SK-N-DZ (cell line): ENCODE data around the gene PROCR.
"Not testable (repeated sequence)": the region's sequence is repeated elsewhere in the genome, so short reads cannot be mapped to it uniquely, and the experiment has no call there.

Source experiments
- DNase-seq: peaks from one replicate; pipeline ENCODE4 v3.0.0-alpha.2; 2015; ENCODE audit warnings: low spot score

The PROCR gene

DNA sequence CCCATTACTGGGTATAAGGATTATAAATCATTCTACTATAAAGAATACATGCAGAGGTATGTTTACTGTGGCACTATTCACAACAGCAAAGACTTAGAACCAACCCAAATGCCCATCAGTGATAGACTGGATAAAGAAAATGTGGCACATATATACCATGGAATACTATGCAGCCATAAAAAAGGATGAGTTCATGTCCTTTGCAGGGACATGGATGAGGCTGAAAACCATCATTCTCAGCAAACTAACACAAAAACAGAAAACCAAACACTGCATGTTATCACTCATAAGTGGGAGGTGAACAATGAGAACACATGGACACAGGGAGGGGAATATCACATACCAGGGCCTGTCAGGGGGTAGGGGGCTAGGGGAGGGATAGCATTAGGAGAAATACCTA is 7.3 kb upstream of the PROCR start:
- DNase-seq, result not testable (repeated sequence)

DNA sequence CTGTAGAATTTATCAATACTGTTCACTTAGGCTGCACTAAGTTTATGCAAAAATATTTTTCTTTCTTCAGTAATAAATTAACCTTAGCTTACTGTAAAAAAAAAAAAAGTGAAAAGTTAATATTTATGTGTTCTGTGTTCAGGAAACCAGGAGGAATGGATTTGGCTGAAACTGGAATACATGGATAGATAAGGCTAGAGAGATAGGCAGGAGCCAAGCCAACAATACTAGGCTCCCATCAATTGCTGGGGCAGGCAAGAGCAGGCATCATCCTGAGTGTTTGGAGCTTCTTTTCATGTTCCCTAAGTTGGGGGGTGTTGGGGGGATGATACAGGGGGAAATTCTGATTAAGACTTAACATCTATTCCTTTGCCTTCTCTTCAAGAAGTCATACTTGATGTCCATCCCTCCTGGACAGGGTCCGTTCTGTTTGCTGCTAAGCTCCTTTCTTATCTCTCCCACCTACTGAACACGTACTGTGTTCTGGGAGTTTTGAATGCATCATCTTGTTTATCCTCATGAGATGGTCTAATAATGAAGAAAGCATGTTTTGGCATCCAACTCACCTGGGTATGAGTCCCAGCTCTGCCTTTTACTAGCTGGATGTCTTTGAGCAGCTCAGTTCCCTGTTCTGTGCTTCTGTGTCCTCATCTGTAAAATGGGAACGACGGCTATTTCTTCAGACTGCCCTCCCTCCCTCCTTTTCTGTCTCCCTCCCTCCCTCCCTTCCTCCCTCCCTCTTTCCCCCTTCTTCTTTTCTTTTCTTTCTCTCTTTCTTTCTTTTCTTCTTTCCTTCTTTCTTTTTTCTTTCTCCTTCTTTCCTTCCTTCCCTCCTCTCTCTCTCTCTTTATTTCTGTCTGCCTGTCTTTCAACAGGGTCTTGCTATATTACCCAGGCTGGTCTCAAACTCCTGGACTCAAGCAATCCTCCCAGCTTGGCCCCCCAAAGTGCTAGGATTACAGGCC is 6.4 kb upstream of the PROCR start:
- DNase-seq, result no peak

DNA sequence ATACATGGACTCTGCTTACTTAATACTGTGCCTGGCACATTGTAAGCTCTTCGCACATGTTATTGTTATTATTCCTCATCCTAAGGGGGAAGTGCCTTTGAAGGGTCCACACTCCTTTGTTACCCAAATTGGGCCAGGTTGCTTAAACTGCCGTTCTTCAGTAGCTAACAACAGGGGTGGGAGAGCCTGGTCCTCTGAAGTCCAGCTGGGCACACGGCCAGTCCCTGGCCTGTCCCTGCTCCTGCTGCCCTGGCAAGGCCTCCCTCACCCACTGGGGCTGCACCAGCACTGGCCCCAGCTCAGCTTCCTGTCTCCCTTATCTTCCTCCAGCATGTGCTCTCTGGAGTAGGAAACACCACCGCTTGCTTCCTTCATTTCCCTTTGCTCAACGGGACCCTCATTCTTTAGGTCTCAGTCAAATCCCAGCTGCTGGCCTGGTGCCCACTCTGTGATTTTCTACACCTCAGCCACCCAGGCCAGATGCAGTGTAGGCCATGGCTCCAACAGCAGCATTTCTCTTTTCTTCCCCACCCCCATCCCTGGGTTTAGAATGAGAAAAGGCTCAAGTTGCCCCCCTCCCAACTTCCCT is 5.5 kb upstream of the PROCR start:
- DNase-seq, result no peak

DNA sequence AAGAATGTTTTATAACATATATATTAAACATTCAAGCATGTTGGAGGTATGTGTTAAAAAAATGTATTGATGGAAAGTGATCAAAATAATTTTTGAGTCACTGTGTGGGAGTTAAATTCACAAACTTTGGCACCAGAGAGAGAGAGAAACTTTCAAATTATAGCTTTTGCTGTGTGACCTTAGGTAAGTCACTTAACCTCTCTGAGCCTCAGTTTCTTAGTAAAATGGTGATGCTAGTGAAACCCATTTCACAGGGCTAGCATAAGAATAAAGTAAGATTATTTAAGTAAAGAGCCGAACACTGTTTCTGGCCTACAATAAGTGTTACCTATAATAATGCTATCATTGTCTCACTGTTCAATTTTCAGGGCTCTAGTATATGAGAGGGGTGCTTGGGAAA is 4.1 kb upstream of the PROCR start:
- no peak for DNase-seq

GRCh38 chr20:35168701-35169409 is 3.0 kb upstream of the PROCR start:
- DNase-seq, result not testable (repeated sequence)

DNA sequence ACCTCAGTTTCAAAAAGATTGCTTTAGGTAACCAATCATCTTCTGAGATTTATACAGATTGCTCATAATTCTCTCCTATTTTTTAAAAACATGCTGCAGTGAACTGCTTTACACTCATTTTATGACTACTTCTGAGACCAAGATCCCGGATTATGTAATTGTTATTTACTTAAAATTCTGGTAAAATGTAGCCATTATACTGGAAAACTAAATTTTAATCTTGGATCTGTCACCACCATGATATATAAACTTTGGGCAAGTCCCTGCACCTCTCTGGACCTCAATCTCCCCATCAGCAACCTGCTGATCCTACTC is 477 bp upstream of the PROCR start:
- no peak for DNase-seq

GRCh38 chr20:35172434-35172806 is 548 bp downstream of the PROCR start:
- no peak for DNase-seq

- no peak for DNase-seq
These were observed 1.8 kb downstream of the PROCR start for GRCh38 chr20:35173576-35174192.

GRCh38 chr20:35174458-35175216 is 2.8 kb downstream of the PROCR start:
- no peak for DNase-seq

DNA sequence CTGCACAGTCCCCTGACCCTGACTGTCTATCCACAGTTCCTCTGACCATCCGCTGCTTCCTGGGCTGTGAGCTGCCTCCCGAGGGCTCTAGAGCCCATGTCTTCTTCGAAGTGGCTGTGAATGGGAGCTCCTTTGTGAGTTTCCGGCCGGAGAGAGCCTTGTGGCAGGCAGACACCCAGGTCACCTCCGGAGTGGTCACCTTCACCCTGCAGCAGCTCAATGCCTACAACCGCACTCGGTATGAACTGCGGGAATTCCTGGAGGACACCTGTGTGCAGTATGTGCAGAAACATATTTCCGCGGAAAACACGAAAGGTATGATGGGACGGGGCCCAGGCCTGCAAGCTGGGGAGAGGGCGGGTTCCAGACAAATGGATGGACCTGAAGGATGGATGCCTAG is 4.3 kb downstream of the PROCR start:
- no peak for DNase-seq

DNA sequence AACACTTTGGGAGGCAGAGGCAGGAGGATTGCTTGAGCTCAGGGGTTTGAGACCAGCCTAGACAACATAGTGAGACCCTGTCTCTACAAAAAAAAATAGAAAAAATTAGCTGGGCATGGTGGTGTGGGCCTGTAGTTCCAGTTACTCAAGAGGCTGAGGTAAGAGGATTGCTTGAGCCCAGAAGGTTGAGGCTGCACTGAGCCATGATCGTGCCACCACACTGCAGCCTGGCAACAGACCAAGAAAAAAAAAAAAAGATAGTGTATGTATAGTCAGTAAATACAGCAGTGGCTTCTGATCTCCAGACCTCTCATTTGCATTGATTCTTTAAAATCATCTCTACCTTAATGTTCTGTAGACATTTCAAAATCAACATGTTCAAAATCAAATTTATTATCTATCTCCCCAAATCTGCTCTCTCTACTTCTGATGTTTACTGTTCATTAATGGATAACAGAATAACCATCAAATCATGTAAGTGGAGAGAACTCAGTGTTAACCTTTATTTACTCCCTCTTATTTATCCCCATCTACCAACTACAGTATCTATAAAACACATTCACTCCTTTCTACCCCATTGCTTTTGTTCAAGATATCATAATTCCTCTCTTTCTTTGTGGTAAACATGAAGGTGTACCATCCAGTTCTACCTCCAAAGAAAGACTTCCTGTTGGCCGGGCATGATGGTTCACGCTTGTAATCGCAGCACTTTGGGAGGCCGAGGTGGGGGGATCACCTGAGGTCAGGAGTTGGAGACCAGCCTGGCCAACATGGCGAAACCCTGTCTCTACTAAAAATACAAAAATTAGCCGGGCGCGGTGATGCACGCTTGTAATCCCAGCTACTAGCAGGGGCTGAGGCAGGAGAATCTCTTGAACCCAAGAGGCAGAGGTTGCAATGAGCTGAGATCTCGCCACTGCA is 7.7 kb downstream of the PROCR start:
- DNase-seq, result no peak

DNA sequence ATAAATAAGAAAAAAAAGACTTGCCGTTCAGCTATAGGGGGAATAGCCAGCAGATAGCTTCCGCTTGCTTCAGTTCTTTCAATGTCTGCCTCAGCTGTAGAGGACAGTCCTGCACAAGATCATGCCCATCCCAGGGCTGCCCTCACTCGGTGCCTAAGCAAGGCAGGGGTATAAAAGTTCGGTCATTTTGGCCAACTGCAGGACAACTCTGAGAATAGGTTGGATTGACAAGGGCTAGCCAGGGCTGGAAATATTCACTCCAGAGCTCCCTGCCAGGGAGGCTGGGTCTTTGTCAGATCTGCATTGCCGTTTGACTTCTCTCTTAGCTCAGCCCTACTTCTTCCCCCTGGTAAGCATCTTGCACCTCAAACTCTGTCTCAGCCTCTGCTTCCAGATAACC is 8.4 kb downstream of the PROCR start:
- DNase-seq, result no peak

GRCh38 chr20:35181731-35182130 is 9.9 kb downstream of the PROCR start:
- DNase-seq, result no peak

GRCh38 chr20:35186691-35187289 is 14.9 kb downstream of the PROCR start:
- not testable (repeated sequence) for DNase-seq

GRCh38 chr20:35187584-35188190 is 15.8 kb downstream of the PROCR start:
- DNase-seq, result no peak

DNA sequence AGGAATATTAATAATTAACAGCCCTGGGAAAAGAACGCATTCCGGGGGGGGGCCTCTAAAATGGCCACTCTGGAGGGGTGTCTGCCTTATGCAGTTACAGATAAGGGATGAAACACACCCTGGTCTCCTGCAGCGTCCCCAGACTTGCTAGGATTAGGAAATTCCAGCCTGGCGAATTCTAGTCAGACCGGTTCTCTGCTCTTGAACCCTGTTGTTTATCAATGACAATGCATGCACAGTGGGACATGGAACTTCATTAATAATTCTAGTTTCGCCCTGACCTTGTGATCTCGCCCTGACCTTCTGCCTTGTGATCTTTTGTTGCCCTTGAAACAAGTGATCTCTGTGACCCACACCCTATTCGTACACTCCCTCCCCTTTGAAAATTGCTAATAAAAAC is 17.4 kb downstream of the PROCR start:
- DNase-seq, result not testable (repeated sequence)

GRCh38 chr20:35190556-35190955 is 18.7 kb downstream of the PROCR start:
- DNase-seq, result no peak

GRCh38 chr20:35191419-35192117 is 19.7 kb downstream of the PROCR start:
- no peak for DNase-seq
